Heart right ventricle (tissue), 16 donors: ENCODE data around the gene UBE2Q2. TPM values are rescaled to one million over a fixed set of nuclear protein-coding genes. Genes with fewer than 3 reads are reported as not detected.

ENCODE experiments used
- ATAC-seq, 8 donors: fragments of 200-7000 bp; cut with Tn5 transposase; one replicate each; pipeline ENCODE4 v1.9.1; 2020; ENCODE audit warnings: mild to moderate bottlenecking in 8 of 8, moderate library complexity in 8 of 8, moderate number of reproducible peaks in 1 of 8
- DNase-seq, 2 donors: peaks; one replicate each; pipeline ENCODE4 v3.0.0-alpha.2; 2020
- H3K27ac ChIP-seq, 10 donors: fragments of 200-600 bp; sonication (generic) in 2 of 10; one replicate each; pipeline versions ENCODE4 v1.5.0 to v1.8.0; 2020 to 2022; ENCODE audit warnings: mild to moderate bottlenecking in 3 of 10
- H3K27me3 ChIP-seq, 7 donors: fragments of 200-600 bp; one replicate each; pipeline ENCODE4 v1.8.0; 2021 to 2022; ENCODE audit warnings: mild to moderate bottlenecking in 2 of 7
- H3K36me3 ChIP-seq, 9 donors: fragments of 200-600 bp; sonication (generic) in 1 of 9; one replicate each; pipeline versions ENCODE4 v1.5.0 to v1.8.0; 2020 to 2022; ENCODE audit warnings: mild to moderate bottlenecking in 2 of 9
- H3K4me1 ChIP-seq, 9 donors: fragments of 200-600 bp; sonication (generic) in 1 of 9; one replicate each; pipeline versions ENCODE4 v1.5.0 to v1.8.0; 2020 to 2022; ENCODE audit warnings: mild to moderate bottlenecking in 4 of 9
- H3K4me3 ChIP-seq, 10 donors: fragments of 200-600 bp; sonication (generic) in 2 of 10; one replicate each; pipeline versions ENCODE4 v1.5.0 to v1.8.0; 2020 to 2022; ENCODE audit warnings: mild to moderate bottlenecking in 7 of 10, moderate library complexity in 2 of 10
- H3K9me3 ChIP-seq, 11 donors: fragments of 200-600 bp in 10 of 11; sonication (generic) in 2 of 11; one replicate each; pipeline versions ENCODE4 v1.5.0 to v1.8.0; 2013 to 2022; ENCODE audit warnings: mild to moderate bottlenecking in 2 of 11, control low read depth in 1 of 11, moderate library complexity in 1 of 11
- CTCF ChIP-seq, 9 donors: fragments of 200-600 bp; sonication (generic) in 2 of 9; IDR thresholded peaks; one replicate each; pipeline versions ENCODE4 v1.5.0 to v1.8.0; 2021 to 2022; ENCODE audit warnings: antibody characterized with exemption in 9 of 9, mild to moderate bottlenecking in 5 of 9, moderate library complexity in 1 of 9
- WGBS, 2 donors: extraction: QIAGEN DNeasy Blood & Tissue Kit; methylation state at CpG; one replicate each; pipeline ENCODE4 v1.1.7; 2013; ENCODE audit warnings: inconsistent platforms in 1 of 2; 5-methylcytosine and 5-hydroxymethylcytosine counted together
- intact Hi-C, 10 donors: fragments of 100-400 bp; cut with DNase I; formaldehyde crosslinking; loops; one replicate each; pipeline versions ENCODE4 v1.11.1 to v1.14.2; 2022
- polyA plus RNA-seq, 2 donors: library from polyadenylated mRNA; stranded (reverse); fragments of 200-250 nt; gene quantifications; one replicate each; pipeline ENCODE4 v1.2.3, GENCODE V29; 2013
- total RNA-seq, 10 donors: library from RNA; stranded (reverse); fragmentation: NEBNext Ultra II Directional in 3 of 10; extraction: Animal tissue kit (Norgen Biotek cat#: 25700) in 3 of 10; gene quantifications; one replicate each; pipeline versions ENCODE4 v1.2.1 to v1.2.4, GENCODE V29; 2021 to 2023
- donor health status: Arrhythmogenic right ventricular cardiomyopathy.
- donor health status: ischemic (EF 13 %, LVEDD 7.1; RV severe dilation, severe dysfunction).
- donor health status: healthy with polysubstance abuse.
- donor health status: DM: no; HTN: yes; CAD: no.
- donor health status: DM: no; HTN: no; CAD: no.
- donor health status: ischemic (EF 25% LVEDD 6.9; RV normal size, moderate dysfunction).
- donor health status: ischemic (EF 25% LVEDD 5.7; RV mildly dilated, moderate dysfunction).
- donor health status: healthy.
- donor health status: DM: yes; HTN: yes; CAD: no.
- donor health status: Ischemic cardiomyopathy.
- donor health status: ischemic (EF 35%, LVEDD 5.7; RV mildly dilated, moderate dysfunction).
- donor health status: nonischemic (EF 11% LVEDD 7.7; RV severe dilation, severe dysfunction).
- donor health status: DM: yes; HTN: yes; CAD: no.
- donor health status: PGD.
- donor health status: ischemic (EF 29% LVEDD 5.4; RV normal size, mild dysfunction).
- donor health status: nonischemic (EF 23%, LVEDD 6.1; RV moderate dilation, normal function).

The UBE2Q2 gene
- total and polyA plus RNA-seq, 12 donors: 12.5 to 36.5 (median 24.1) TPM

DNA sequence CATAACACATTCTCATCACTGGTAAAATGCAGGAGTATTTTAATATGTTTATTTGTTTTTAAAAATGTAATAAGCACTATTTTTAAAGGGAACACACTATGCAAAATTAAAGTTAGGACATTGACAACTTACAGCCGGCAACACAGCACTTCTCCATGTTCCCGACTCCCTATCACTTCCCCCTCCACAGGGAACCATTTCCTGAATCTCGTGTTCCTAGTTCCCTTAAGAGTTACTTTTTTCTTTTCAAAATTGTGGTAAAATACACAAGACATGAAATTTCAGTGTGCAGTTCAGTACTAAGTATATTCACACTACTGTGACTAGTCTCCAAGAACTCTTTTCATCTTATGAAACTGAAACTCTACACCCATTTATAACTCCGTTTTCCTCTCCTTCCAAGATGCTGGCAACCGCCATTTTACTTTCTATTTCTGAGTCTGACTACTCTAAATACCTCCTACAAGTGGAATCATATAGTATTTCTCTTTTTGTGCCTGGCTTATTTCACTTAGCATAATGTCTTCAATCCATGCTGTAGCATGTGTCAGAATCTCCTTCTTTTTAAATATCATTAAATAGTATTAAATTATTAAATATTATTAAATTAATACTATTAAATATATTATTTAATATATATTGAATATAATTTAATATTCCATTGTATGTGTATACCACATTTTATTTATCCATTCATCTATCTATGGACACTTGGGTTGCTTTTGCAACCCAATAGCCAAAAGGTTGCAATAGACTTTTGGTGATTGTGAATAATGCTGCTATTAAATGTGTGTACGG lies 25.9 kb upstream of the UBE2Q2 start:
- H3K27ac ChIP-seq: peak overlapping the region in 2 of 10 donors; percentile 23 to 60
- 44 to 55% methylated on average over 6 of the region's 6 CpGs for WGBS, 2 donors
- no peak for ATAC-seq
- no peaks in the 10 kb centered on the region for H3K36me3 ChIP-seq
- H3K9me3 ChIP-seq: no peaks in the 10 kb centered on the region
- H3K4me1 ChIP-seq: peaks cover 0 to 8% (median 0%) of the 10 kb centered on the region in 9 donors
- TF ChIP-seq CTCF (IDR thresholded peaks at IDR 0.05): no peak
- DNase-seq: no peak
- H3K27me3 ChIP-seq: no peaks in the 10 kb centered on the region
- intact Hi-C loops: loop anchor here in 4 of 10 donors (5.0 to 10.0 kb wide), 3 partner anchors 107 to 320 kb away; no protein-coding TSS in a partner anchor
- H3K4me3 ChIP-seq: peak overlapping the region in 7 of 10 donors; percentile 10 to 45 (median 34)

DNA sequence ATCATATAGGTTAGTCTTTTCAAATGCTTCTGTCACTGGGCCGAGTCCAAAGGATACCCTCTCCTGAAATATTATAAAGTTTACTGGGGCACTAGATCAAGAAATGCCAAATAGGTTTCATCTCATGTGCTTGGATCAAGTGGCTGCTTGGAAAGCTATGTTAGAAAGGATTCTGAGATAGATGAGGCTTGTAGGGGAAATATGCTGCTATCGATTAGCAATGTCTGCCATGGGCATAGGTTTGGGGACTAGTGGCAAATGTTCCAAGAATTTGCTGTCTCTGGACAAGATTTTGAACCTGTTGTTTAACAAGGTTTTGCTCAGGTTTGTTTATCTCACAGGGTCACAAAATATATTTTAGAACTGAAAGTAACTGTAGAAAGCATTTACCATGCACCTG lies 23.0 kb upstream of the UBE2Q2 start:
- DNase-seq (no peak), ATAC-seq (no peak)
- Histone ChIP-seq H3K9me3 (no peaks in the 10 kb centered on the region), H3K27ac (no peak overlapping the region), H3K27me3 (no peaks in the 10 kb centered on the region), H3K36me3 (no peaks in the 10 kb centered on the region), H3K4me3 (no peak overlapping the region), H3K4me1 (peaks cover 0 to 8% (median 0%) of the 10 kb centered on the region in 9 donors)
- TF ChIP-seq CTCF (IDR thresholded peaks at IDR 0.05): no peak
- intact Hi-C loops: no loop called here
- 94 to 96% methylated on average over 2 of the region's 2 CpGs for WGBS, 2 donors

GRCh38 chr15:75821786-75822345 lies 21.4 kb upstream of the UBE2Q2 start:
- Histone ChIP-seq H3K9me3 (no peaks in the 10 kb centered on the region), H3K36me3 (no peaks in the 10 kb centered on the region), H3K4me3 (no peak overlapping the region), H3K4me1 (peaks cover 0 to 6% (median 0%) of the 10 kb centered on the region in 9 donors), H3K27me3 (peaks cover 0 to 3% (median 0%) of the 10 kb centered on the region in 7 donors), H3K27ac (no peak overlapping the region)
- no peak for DNase-seq
- ATAC-seq: no peak
- intact Hi-C loops: no loop called here
- no peak for TF ChIP-seq CTCF (IDR thresholded peaks at IDR 0.05)
- 97% methylated on average over 4 of the region's 4 CpGs for WGBS, 2 donors

DNA sequence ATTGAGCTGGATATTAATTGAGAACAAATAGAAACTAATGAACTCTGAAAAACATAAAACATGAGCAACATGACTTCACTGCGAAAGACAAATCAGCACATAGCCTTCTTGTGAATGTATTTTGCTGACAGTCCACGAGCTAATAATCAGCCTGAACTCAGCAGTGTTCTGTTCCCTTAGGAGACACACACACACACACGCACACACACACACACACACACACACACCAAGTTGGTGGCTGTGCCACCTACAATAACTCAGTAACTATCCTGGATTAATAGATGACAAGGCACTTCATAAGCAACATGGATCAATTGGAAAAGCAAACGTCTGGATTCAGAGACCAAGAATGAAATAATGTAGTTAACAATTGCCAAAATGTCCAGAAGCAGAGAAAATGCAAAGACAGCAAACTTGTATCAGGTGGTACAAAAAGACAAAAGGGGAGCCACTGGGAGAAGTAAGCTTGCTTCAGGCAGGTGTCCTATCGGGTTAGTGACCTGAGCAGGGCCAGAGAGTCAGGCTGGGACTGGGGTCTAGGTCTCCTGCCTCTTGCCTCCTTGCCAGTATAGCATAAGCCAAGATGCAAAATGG lies 20.5 kb upstream of the UBE2Q2 start:
- intact Hi-C loops: no loop called here
- ATAC-seq (no peak), DNase-seq (no peak)
- TF ChIP-seq CTCF (IDR thresholded peaks at IDR 0.05): no peak
- Histone ChIP-seq H3K27me3 (peaks cover 0 to 3% (median 0%) of the 10 kb centered on the region in 7 donors), H3K4me1 (no peaks in the 10 kb centered on the region), H3K4me3 (no peak overlapping the region), H3K27ac (no peak overlapping the region), H3K9me3 (no peaks in the 10 kb centered on the region), H3K36me3 (no peaks in the 10 kb centered on the region)
- WGBS, 2 donors: 78 to 83% methylated on average over 5 of the region's 5 CpGs
